A673 (cell line): ENCODE measurements around the gene COPA.

Experiments
- CTCF ChIP-seq: fragments of 300-800, 200-600 bp; sonication (generic); conservative IDR thresholded peaks from 2 replicates; pipeline ENCODE4 v1.5.1; 2017; ENCODE audit warnings: low read depth, mild to moderate bottlenecking, antibody characterized with exemption, low read length, moderate library complexity, mixed read lengths
- EZH2 ChIP-seq: fragments of 200-600 bp; sonication (generic); IDR thresholded peaks from 2 replicates; pipeline ENCODE4 v1.6.1; 2017; ENCODE audit warnings: borderline replicate concordance, low read depth, mild to moderate bottlenecking, mixed read lengths, antibody characterized with exemption, low read length; ENCODE audit not compliant: poor library complexity, severe bottlenecking

- no peak for TF ChIP-seq CTCF
- TF ChIP-seq EZH2 = no peak
These were observed 17.8 kb downstream of the COPA start for GRCh38 chr1:160325252-160325651.
